Mucosa of rectum (tissue), 2 donors: ENCODE results near the gene LDHAL6B.

ENCODE experiments used
- H3K27ac ChIP-seq, 2 donors: one replicate each; pipeline ENCODE4 v1.7.0; 2013; ENCODE audit warnings: inconsistent platforms in 2 of 2, low read depth in 2 of 2, low read length in 2 of 2
- H3K27me3 ChIP-seq, 2 donors: one replicate each; pipeline ENCODE4 v1.7.0; 2013; ENCODE audit warnings: low read length in 2 of 2; ENCODE audit not compliant: control insufficient read depth in 2 of 2, insufficient read depth in 2 of 2
- H3K36me3 ChIP-seq, 2 donors: one replicate each; pipeline ENCODE4 v1.7.0; 2013; ENCODE audit warnings: low read length in 2 of 2; ENCODE audit not compliant: control insufficient read depth in 2 of 2, insufficient read depth in 2 of 2
- H3K4me1 ChIP-seq, 2 donors: one replicate each; pipeline ENCODE4 v1.7.0; 2013; ENCODE audit warnings: low read length in 2 of 2, mild to moderate bottlenecking in 1 of 2; ENCODE audit not compliant: control insufficient read depth in 2 of 2, insufficient read depth in 2 of 2
- H3K4me3 ChIP-seq, 2 donors: one replicate each; pipeline ENCODE4 v1.7.0; 2013; ENCODE audit warnings: low read length in 2 of 2
- H3K9ac ChIP-seq, 2 donors: one replicate each; pipeline ENCODE4 v1.7.0; 2013; ENCODE audit warnings: low read length in 2 of 2, low read depth in 1 of 2, mild to moderate bottlenecking in 1 of 2
- H3K9me3 ChIP-seq, 2 donors: one replicate each; pipeline ENCODE4 v1.7.0; 2013; ENCODE audit warnings: low read length in 2 of 2; ENCODE audit not compliant: control insufficient read depth in 2 of 2
- donor health status: healthy.
- donor health status: Normal muscosa, but diverticular disease.

Gene LDHAL6B

DNA sequence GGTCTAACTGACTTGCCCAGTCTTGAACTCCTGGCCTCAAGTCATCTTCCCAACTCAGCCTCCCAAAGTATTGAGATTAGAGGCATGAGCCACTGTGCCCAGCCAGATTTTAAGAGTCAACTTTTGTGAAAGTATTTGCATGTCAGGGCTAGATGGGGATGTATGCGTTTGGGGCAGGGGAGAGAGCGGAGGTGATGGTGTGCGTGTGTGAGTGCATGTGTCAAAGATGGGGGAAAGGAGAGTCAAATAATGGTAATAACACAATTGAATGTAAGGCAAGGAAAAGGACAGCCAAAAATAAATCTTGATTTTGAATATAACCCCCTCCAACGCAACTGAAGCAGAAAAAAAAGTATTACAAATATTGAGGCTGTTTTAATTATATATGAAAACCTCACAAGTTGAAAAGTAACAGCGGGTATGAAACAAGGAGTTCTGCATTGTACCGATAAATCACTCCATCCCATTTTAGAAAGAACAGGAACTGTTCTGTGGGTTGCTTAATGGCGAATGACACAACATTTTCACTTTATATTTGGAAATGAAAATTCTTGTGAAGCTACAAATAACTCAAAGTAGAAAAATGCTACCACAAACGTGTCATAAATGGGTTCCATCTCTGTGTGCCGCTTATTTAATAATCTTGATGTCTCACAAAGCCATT is 29.9 kb upstream of the LDHAL6B start:
- peaks cover 4 to 7% of the 10 kb centered on the region in 2 donors for H3K4me1 ChIP-seq
- H3K4me3 ChIP-seq = no peak overlapping the region
- H3K36me3 ChIP-seq = peaks cover 36 to 38% of the 10 kb centered on the region in 2 donors
- H3K9me3 ChIP-seq = no peaks in the 10 kb centered on the region
- H3K9ac ChIP-seq = no peak overlapping the region
- no peak overlapping the region for H3K27ac ChIP-seq
- H3K27me3 ChIP-seq = no peaks in the 10 kb centered on the region

DNA sequence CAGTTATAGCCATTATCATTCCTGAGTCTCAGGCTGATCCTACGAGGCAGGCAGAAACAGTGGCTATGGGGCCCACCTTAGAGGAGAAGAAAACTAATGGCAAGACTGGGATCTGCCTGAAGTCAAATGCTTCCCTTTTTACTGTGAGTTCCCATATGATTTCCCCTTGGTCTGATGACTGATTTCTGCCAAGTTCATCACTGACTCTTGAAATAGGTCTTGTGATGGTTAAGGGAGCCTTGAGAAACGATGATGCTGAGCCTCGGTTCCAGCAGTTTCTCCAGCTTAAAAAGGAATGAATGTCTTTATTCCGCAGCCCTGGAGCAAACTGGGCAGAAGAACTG is 29.4 kb upstream of the LDHAL6B start:
- no peak overlapping the region for H3K9ac ChIP-seq
- H3K36me3 ChIP-seq = peaks cover 35 to 38% of the 10 kb centered on the region in 2 donors
- peaks cover 4 to 7% of the 10 kb centered on the region in 2 donors for H3K4me1 ChIP-seq
- H3K27me3 ChIP-seq = no peaks in the 10 kb centered on the region
- no peaks in the 10 kb centered on the region for H3K9me3 ChIP-seq
- H3K27ac ChIP-seq = peak overlapping the region in 1 of 2 donors; percentile 12
- no peak overlapping the region for H3K4me3 ChIP-seq

- Histone ChIP-seq H3K9ac (no peak overlapping the region), H3K9me3 (no peaks in the 10 kb centered on the region), H3K27ac (no peak overlapping the region), H3K36me3 (peaks cover 38 to 39% of the 10 kb centered on the region in 2 donors), H3K4me3 (no peak overlapping the region), H3K4me1 (peaks cover 4 to 7% of the 10 kb centered on the region in 2 donors), H3K27me3 (no peaks in the 10 kb centered on the region)
These were observed 28.4 kb upstream of the LDHAL6B start for GRCh38 chr15:59178151-59178695.

- Histone ChIP-seq H3K27me3 (no peaks in the 10 kb centered on the region), H3K27ac (no peak overlapping the region), H3K4me3 (no peak overlapping the region), H3K4me1 (peaks cover 4 to 7% of the 10 kb centered on the region in 2 donors), H3K9me3 (no peaks in the 10 kb centered on the region), H3K36me3 (peaks cover 35 to 48% of the 10 kb centered on the region in 2 donors), H3K9ac (no peak overlapping the region)
These were observed 26.9 kb upstream of the LDHAL6B start for GRCh38 chr15:59179717-59180116.

DNA sequence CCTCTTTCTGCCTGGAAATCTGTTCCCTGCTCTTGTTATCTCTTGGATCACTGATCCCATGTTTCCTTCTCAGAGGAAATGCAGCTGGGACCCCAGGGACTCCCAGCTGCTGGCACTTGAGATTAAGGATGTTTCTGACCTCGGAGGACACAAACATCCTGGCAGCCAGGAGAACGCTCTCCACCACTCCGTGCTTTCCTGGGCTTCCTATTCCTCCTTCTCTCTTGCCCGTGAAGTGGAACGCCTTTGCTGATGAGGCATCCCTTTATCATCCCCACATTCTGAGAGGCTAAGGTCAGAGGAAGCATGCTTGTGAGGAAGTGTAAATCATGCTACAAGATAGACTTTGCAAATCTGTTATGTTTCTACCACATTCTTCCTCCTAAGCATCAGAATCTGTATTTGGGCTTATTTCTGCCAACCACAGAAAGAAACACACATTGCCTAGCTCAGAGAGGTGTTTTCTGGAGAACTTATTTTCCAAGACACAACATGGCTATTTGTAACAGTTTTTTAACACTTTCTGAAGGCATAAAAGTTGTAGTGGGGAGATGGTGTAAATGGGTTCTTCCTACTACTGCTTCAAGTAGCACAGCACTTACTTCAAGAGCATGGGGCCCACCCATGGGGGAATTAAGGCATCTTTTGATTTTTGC is 25.6 kb upstream of the LDHAL6B start:
- no peaks in the 10 kb centered on the region for H3K9me3 ChIP-seq
- no peak overlapping the region for H3K27ac ChIP-seq
- no peaks in the 10 kb centered on the region for H3K4me1 ChIP-seq
- no peaks in the 10 kb centered on the region for H3K27me3 ChIP-seq
- no peak overlapping the region for H3K9ac ChIP-seq
- H3K36me3 ChIP-seq = peaks cover 40 to 54% of the 10 kb centered on the region in 2 donors
- no peak overlapping the region for H3K4me3 ChIP-seq

GRCh38 chr15:59185725-59186124 is 20.9 kb upstream of the LDHAL6B start:
- Histone ChIP-seq H3K36me3 (peaks cover 32 to 61% of the 10 kb centered on the region in 2 donors), H3K27ac (no peak overlapping the region), H3K4me1 (no peaks in the 10 kb centered on the region), H3K9ac (no peak overlapping the region), H3K9me3 (no peaks in the 10 kb centered on the region), H3K4me3 (no peak overlapping the region), H3K27me3 (no peaks in the 10 kb centered on the region)

GRCh38 chr15:59186501-59186900 is 20.1 kb upstream of the LDHAL6B start:
- no peaks in the 10 kb centered on the region for H3K27me3 ChIP-seq
- H3K9me3 ChIP-seq = no peaks in the 10 kb centered on the region
- H3K4me3 ChIP-seq = no peak overlapping the region
- peaks cover 33 to 67% of the 10 kb centered on the region in 2 donors for H3K36me3 ChIP-seq
- no peaks in the 10 kb centered on the region for H3K4me1 ChIP-seq
- no peak overlapping the region for H3K27ac ChIP-seq
- H3K9ac ChIP-seq = no peak overlapping the region

DNA sequence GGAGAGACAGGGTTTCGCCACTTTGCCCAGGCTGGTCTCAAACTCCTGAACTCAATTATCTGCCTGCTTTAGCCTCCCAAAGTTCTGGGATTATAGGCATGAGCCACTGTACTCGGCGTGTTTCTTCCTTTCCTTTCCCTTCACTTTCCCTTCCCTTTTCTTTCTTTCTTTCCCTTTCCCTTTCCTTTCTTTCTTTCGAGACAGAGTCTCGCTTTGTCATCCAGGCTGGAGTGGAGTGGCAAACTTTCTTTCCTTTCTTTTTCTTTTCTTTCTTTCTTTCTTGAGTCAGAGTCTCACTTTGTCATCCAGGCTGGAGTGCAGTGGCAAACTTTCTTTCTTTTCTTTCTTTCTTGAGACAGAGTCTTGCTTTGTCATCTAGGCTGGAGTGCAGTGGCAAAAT is 17.4 kb upstream of the LDHAL6B start:
- H3K4me1 ChIP-seq = no peaks in the 10 kb centered on the region
- H3K27me3 ChIP-seq = no peaks in the 10 kb centered on the region
- H3K36me3 ChIP-seq = peaks cover 49 to 65% of the 10 kb centered on the region in 2 donors
- H3K9me3 ChIP-seq = no peaks in the 10 kb centered on the region
- H3K9ac ChIP-seq = no peak overlapping the region
- no peak overlapping the region for H3K27ac ChIP-seq
- H3K4me3 ChIP-seq = no peak overlapping the region

DNA sequence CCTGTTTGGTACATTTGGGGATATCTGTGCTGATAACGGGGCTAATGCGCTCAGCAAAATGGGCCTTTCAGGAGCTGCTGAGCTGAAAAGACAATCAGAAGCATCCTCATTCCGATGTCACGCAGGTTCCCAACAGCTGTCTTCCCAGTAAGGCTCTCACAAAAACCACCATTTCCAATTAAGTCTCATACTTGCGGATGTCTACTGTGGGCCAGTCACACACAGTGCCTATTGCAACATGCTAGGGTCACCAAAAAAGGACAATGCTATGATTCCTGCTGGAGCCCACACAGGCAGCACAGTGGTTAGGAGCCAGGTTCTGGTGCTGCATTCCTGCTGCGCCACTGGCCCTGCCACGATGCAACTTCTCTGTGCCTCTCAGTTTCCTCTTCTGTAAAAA is 16.4 kb upstream of the LDHAL6B start:
- H3K36me3 ChIP-seq = peaks cover 49 to 70% of the 10 kb centered on the region in 2 donors

GRCh38 chr15:59191855-59192237 is 14.8 kb upstream of the LDHAL6B start:
- no peaks in the 10 kb centered on the region for H3K27me3 ChIP-seq
- peaks cover 59 to 69% of the 10 kb centered on the region in 2 donors for H3K36me3 ChIP-seq
- H3K4me1 ChIP-seq = no peaks in the 10 kb centered on the region
- H3K9me3 ChIP-seq = no peaks in the 10 kb centered on the region
- no peak overlapping the region for H3K4me3 ChIP-seq
- no peak overlapping the region for H3K27ac ChIP-seq
- no peak overlapping the region for H3K9ac ChIP-seq

More for the DNA sequence above, 16.4 kb upstream of the LDHAL6B start:
- no peak overlapping the region for H3K4me3 ChIP-seq
- H3K9me3 ChIP-seq = no peaks in the 10 kb centered on the region
- H3K27me3 ChIP-seq = no peaks in the 10 kb centered on the region
- no peak overlapping the region for H3K9ac ChIP-seq
- H3K27ac ChIP-seq = no peak overlapping the region
- H3K4me1 ChIP-seq = no peaks in the 10 kb centered on the region
